Upper lobe of left lung (tissue), 6 donors: ENCODE results near the gene MYL6B. TPM values are rescaled to one million over a fixed set of nuclear protein-coding genes. Genes with fewer than 3 reads are reported as not detected.
"Not testable (repeated sequence)": the region's sequence is repeated elsewhere in the genome, so short reads cannot be mapped to it uniquely, and the experiment has no call there.

Experiments used
- ATAC-seq, 2 donors: fragments of 200-7000 bp; cut with Tn5 transposase; one replicate each; pipeline ENCODE4 v1.9.1; 2022; ENCODE audit warnings: mild to moderate bottlenecking in 2 of 2, moderate library complexity in 2 of 2; ENCODE audit not compliant: low FRiP score in 2 of 2
- DNase-seq, 2 donors: peaks; one replicate each; pipeline ENCODE4 v3.0.0-alpha.2; 2019 to 2020
- H3K27ac ChIP-seq, 4 donors: fragments of 200-600 bp; sonication (generic); one replicate each; pipeline ENCODE4 v1.5.1; 2016 to 2019
- H3K27me3 ChIP-seq, 4 donors: fragments of 200-600 bp; sonication (generic); one replicate each; pipeline ENCODE4 v1.5.1; 2017 to 2019
- H3K36me3 ChIP-seq, 4 donors: fragments of 200-600 bp; sonication (generic); one replicate each; pipeline ENCODE4 v1.5.1; 2016 to 2019
- H3K4me1 ChIP-seq, 4 donors: fragments of 200-600 bp; sonication (generic); one replicate each; pipeline ENCODE4 v1.5.1; 2018 to 2019
- H3K4me3 ChIP-seq, 4 donors: fragments of 200-600 bp; sonication (generic); one replicate each; pipeline ENCODE4 v1.5.1; 2017 to 2019; ENCODE audit warnings: mild to moderate bottlenecking in 2 of 4, moderate library complexity in 1 of 4
- H3K9me3 ChIP-seq, 4 donors: fragments of 200-600 bp; sonication (generic); one replicate each; pipeline ENCODE4 v1.5.1; 2018 to 2019
- CTCF ChIP-seq, 6 experiments: fragments of 450-650 bp in 4 of 6; fragments of 200-600 bp in 2 of 6; sonication (generic) in 2 of 6; IDR thresholded peaks; one replicate each; pipeline ENCODE4 v1.5.1; 2016 to 2019; ENCODE audit warnings: antibody characterized with exemption in 6 of 6
- EP300 ChIP-seq, 4 donors: sonication (generic); formaldehyde crosslinking; IDR thresholded peaks; one replicate each; pipeline ENCODE4 v1.5.1; 2017; ENCODE audit warnings: antibody characterized with exemption in 4 of 4, control low read depth in 2 of 4
- POLR2A ChIP-seq, 4 donors: fragments of 450-650 bp; IDR thresholded peaks; one replicate each; pipeline ENCODE4 v1.5.1; 2016 to 2017; ENCODE audit warnings: antibody characterized with exemption in 4 of 4, mild to moderate bottlenecking in 2 of 4
- POLR2AphosphoS5 ChIP-seq, 2 donors: sonication (generic); formaldehyde crosslinking; IDR thresholded peaks; one replicate each; pipeline ENCODE4 v1.5.1; 2017; ENCODE audit warnings: antibody characterized with exemption in 2 of 2
- WGBS, 2 donors: methylation state at CpG; one replicate each; pipeline ENCODE4 v1.1.5; 2017 to 2018; 5-methylcytosine and 5-hydroxymethylcytosine counted together
- total RNA-seq, 6 donors: library from RNA; depleted of rRNA in 4 of 6; stranded (reverse); fragments of >200 nt in 4 of 6; gene quantifications; one replicate each; pipeline versions ENCODE4 v1.1.0 to v1.2.1, GENCODE V29; 2016 to 2021
- donor health status: DM: no; HTN: no; CAD: no; lungs with moderate emphysema.
- donor health status: DM: no; HTN: yes; CAD: no; lungs with severe emphysema.

MYL6B gene
- total RNA-seq, 6 donors from 2014 or later = 10.5 to 38.4 (median 29.1) TPM

- Histone ChIP-seq H3K4me3 (no peak overlapping the region), H3K9me3 (no peaks in the 10 kb centered on the region), H3K27ac (no peak overlapping the region), H3K27me3 (no peaks in the 10 kb centered on the region), H3K4me1 (peaks cover 27 to 42% (median 29%) of the 10 kb centered on the region in 4 donors), H3K36me3 (no peaks in the 10 kb centered on the region)
- WGBS, 2 donors = 83 to 88% methylated on average over 4 to 5 of the region's 5 CpGs
- no peak for ATAC-seq
- DNase-seq = no peak
- TF ChIP-seq CTCF (IDR thresholded peaks at IDR 0.05) = no peak
- no peak for TF ChIP-seq POLR2AphosphoS5 (IDR thresholded peaks at IDR 0.05)
- no peak for TF ChIP-seq EP300 (IDR thresholded peaks at IDR 0.05)
- no peak for TF ChIP-seq POLR2A (IDR thresholded peaks at IDR 0.05)
These were observed 1.3 kb downstream of the MYL6B start for GRCh38 chr12:56153678-56154065.

GRCh38 chr12:56154246-56154771 is 1.9 kb downstream of the MYL6B start:
- H3K9me3 ChIP-seq = no peaks in the 10 kb centered on the region
- peaks cover 0 to 1% (median 0%) of the 10 kb centered on the region in 4 donors for H3K36me3 ChIP-seq
- no peak for DNase-seq
- no peak for ATAC-seq
- 100% methylated on average over 1 of the region's 1 CpG for whole genome bisulfite sequencing, 2 donors
- TF ChIP-seq EP300 (IDR thresholded peaks at IDR 0.05) = no peak
- TF ChIP-seq POLR2A (IDR thresholded peaks at IDR 0.05) = no peak
- no peak for TF ChIP-seq CTCF (IDR thresholded peaks at IDR 0.05)
- TF ChIP-seq POLR2AphosphoS5 (IDR thresholded peaks at IDR 0.05) = no peak
- H3K27ac ChIP-seq = no peak overlapping the region
- H3K27me3 ChIP-seq = no peaks in the 10 kb centered on the region
- peaks cover 27 to 45% (median 30%) of the 10 kb centered on the region in 4 donors for H3K4me1 ChIP-seq
- H3K4me3 ChIP-seq = no peak overlapping the region

- no peak for ATAC-seq
- Histone ChIP-seq H3K9me3 (no peaks in the 10 kb centered on the region), H3K4me1 (peaks cover 32 to 50% (median 35%) of the 10 kb centered on the region in 4 donors), H3K27me3 (no peaks in the 10 kb centered on the region), H3K27ac (no peak overlapping the region), H3K4me3 (no peak overlapping the region), H3K36me3 (peaks cover 0 to 6% (median 3%) of the 10 kb centered on the region in 4 donors)
- 93 to 94% methylated on average over 5 of the region's 5 CpGs for WGBS, 2 donors
- no peak for DNase-seq
- TF ChIP-seq CTCF (IDR thresholded peaks at IDR 0.05) = no peak
- TF ChIP-seq POLR2AphosphoS5 (IDR thresholded peaks at IDR 0.05) = no peak
These were observed 2.4 kb downstream of the MYL6B start for GRCh38 chr12:56154818-56155217.

- H3K9me3 ChIP-seq = no peaks in the 10 kb centered on the region
- H3K27ac ChIP-seq = no peak overlapping the region
- no peak for DNase-seq
- ATAC-seq = no peak
- no peak overlapping the region for H3K4me3 ChIP-seq
- 95 to 96% methylated on average over 11 of the region's 11 CpGs for WGBS, 2 donors
- no peaks in the 10 kb centered on the region for H3K27me3 ChIP-seq
- no peak for TF ChIP-seq POLR2AphosphoS5 (IDR thresholded peaks at IDR 0.05)
- no peak for TF ChIP-seq POLR2A (IDR thresholded peaks at IDR 0.05)
- no peak for TF ChIP-seq CTCF (IDR thresholded peaks at IDR 0.05)
- no peak for TF ChIP-seq EP300 (IDR thresholded peaks at IDR 0.05)
- H3K36me3 ChIP-seq = peaks cover 5 to 12% (median 8%) of the 10 kb centered on the region in 4 donors
- H3K4me1 ChIP-seq = peaks cover 38 to 55% (median 40%) of the 10 kb centered on the region in 4 donors
These were observed 3.0 kb downstream of the MYL6B start for GRCh38 chr12:56155256-56155845.

- not testable (repeated sequence) for ATAC-seq, H3K9me3 ChIP-seq, H3K27me3 ChIP-seq, DNase-seq
- Histone ChIP-seq H3K27ac (peak overlapping the region; percentile 87 to 97 (median 96)), H3K4me1 (peaks cover 39 to 55% (median 42%) of the 10 kb centered on the region in 4 donors), H3K36me3 (peaks cover 15 to 25% (median 20%) of the 10 kb centered on the region in 4 donors), H3K4me3 (peak overlapping the region in 3 of 4 donors; percentile 59 to 66 (median 62))
- 86% methylated on average over 21 of the region's 21 CpGs for WGBS, 2 donors
These were observed 4.2 kb downstream of the MYL6B start for GRCh38 chr12:56156464-56157200.
